ENCODE results near the gene PIP5KL1.

PIP5KL1 gene

GRCh38 chr9:127915801-127916719, 14.5 kb downstream of the PIP5KL1 start:
- DNase-seq (ENCODE audit: low read depth, low spot score), result no peak

GRCh38 chr9:127915325-127915752, 15.2 kb downstream of the PIP5KL1 start:
- DNase-seq (ENCODE audit: low read depth, low spot score), result no peak

GRCh38 chr9:127913682-127914081, 16.9 kb downstream of the PIP5KL1 start:
- no peak for DNase-seq (ENCODE audit: low read depth, low spot score)

GRCh38 chr9:127912882-127913281, 17.7 kb downstream of the PIP5KL1 start:
- DNase-seq (ENCODE audit: low read depth, low spot score), result no peak

GRCh38 chr9:127912296-127912695, 18.3 kb downstream of the PIP5KL1 start:
- DNase-seq (ENCODE audit: low read depth, low spot score), result no peak

GRCh38 chr9:127910613-127911205, 19.9 kb downstream of the PIP5KL1 start:
- DNase-seq (ENCODE audit: low read depth, low spot score), result no peak

- DNase-seq (ENCODE audit: low read depth, low spot score), result no peak
Observed at GRCh38 chr9:127909839-127910273, 20.7 kb downstream of the PIP5KL1 start.

- DNase-seq (ENCODE audit: low read depth, low spot score), result no peak
Observed at GRCh38 chr9:127908660-127908926, 22.0 kb downstream of the PIP5KL1 start.

- DNase-seq (ENCODE audit: low read depth, low spot score), result no peak
Observed at GRCh38 chr9:127907867-127908659, 22.5 kb downstream of the PIP5KL1 start.

GRCh38 chr9:127905788-127906191, 24.8 kb downstream of the PIP5KL1 start:
- no peak for DNase-seq (ENCODE audit: low read depth, low spot score)

- DNase-seq (ENCODE audit: low read depth, low spot score), result no peak
Observed at GRCh38 chr9:127905004-127905728, 25.4 kb downstream of the PIP5KL1 start.

- DNase-seq (ENCODE audit: low read depth, low spot score), result no peak
Observed at GRCh38 chr9:127904561-127905003, 26.0 kb downstream of the PIP5KL1 start.

GRCh38 chr9:127903557-127904475, 26.8 kb downstream of the PIP5KL1 start:
- no peak for DNase-seq (ENCODE audit: low read depth, low spot score)

GRCh38 chr9:127899128-127899943, 31.2 kb downstream of the PIP5KL1 start, which contains the start of gene ST6GALNAC6:
TSS of gene ST6GALNAC6 (minus strand) at chr9:127899603. CDS start at chr9:127897981, 1,622 bp downstream.
- no peak for DNase-seq (ENCODE audit: low read depth, low spot score)

GRCh38 chr9:127898433-127899127, 32.0 kb downstream of the PIP5KL1 start:
- DNase-seq (ENCODE audit: low read depth, low spot score), result no peak

- DNase-seq (ENCODE audit: low read depth, low spot score), result no peak
Observed at GRCh38 chr9:127897193-127897692, 33.3 kb downstream of the PIP5KL1 start.

- DNase-seq (ENCODE audit: low read depth, low spot score), result no peak
Observed at GRCh38 chr9:127896395-127897192, 34.0 kb downstream of the PIP5KL1 start.

- DNase-seq (ENCODE audit: low read depth, low spot score), result no peak
Observed at GRCh38 chr9:127895811-127896210, 34.8 kb downstream of the PIP5KL1 start.
